ENCODE data around the gene WNT3. TPM values are rescaled to one million over a fixed set of nuclear protein-coding genes. Genes with fewer than 3 reads are reported as not detected.

Gene WNT3
- total RNA-seq, 1 experiment from 2014 or later = 5.5 TPM

- RAD21 ChIA-PET (ENCODE audit: low non-redundant PET in 1 of 2, low total read pairs in 2 of 2, uncharacterized antibody in 2 of 2, unreplicated experiment in 2 of 2) = no interaction called here
- no peaks in the 10 kb centered on the region for H3K9me3 ChIP-seq (ENCODE audit: control insufficient read depth in 1 of 2, insufficient read depth in 1 of 2, low read depth in 1 of 2, low read length in 2 of 2)
- intact Hi-C loops (cut with micrococcal nuclease) = no loop called here
- TF ChIP-seq JUND (IDR thresholded peaks at IDR 0.05) (no peak), RAD21 (IDR thresholded peaks at IDR 0.05; ENCODE audit: low read depth) (no peak), TCF7L2 (IDR thresholded peaks at IDR 0.05; ENCODE audit: borderline replicate concordance, extremely low read depth, insufficient read depth, insufficient read length) (no peak), ZNF274 (IDR thresholded peaks at IDR 0.05; ENCODE audit: low read depth, low read length) (no peak), POLR2A (IDR thresholded peaks at IDR 0.05; ENCODE audit: borderline replicate concordance, extremely low read depth, insufficient read depth, insufficient read length) (no peak), ELF1 (IDR thresholded peaks at IDR 0.05; ENCODE audit: borderline replicate concordance, low read depth) (no peak), CEBPB (IDR thresholded peaks at IDR 0.05; ENCODE audit: low read depth) (no peak), CTCF (IDR thresholded peaks at IDR 0.05 in 2 of 3, conservative IDR thresholded peaks at IDR 0.05 in 1 of 3; ENCODE audit: borderline replicate concordance in 1 of 3, insufficient read depth in 1 of 3, low read depth in 2 of 3, low read length in 2 of 3) (no peak), ZFX (IDR thresholded peaks at IDR 0.05) (no peak), POLR2AphosphoS5 (IDR thresholded peaks at IDR 0.05; ENCODE audit: low read depth, low read length) (no peak), REST (IDR thresholded peaks at IDR 0.05; ENCODE audit: low read depth) (no peak), FOSL1 (IDR thresholded peaks at IDR 0.05; ENCODE audit: low read depth) (no peak), CBX3 (IDR thresholded peaks at IDR 0.05; ENCODE audit: low read depth) (no peak), EZH2phosphoT487 (IDR thresholded peaks at IDR 0.05; ENCODE audit: borderline replicate concordance) (no peak), EGR1 (IDR thresholded peaks at IDR 0.05; ENCODE audit: low read depth) (no peak), MAX (IDR thresholded peaks at IDR 0.05) (no peak), ATF3 (IDR thresholded peaks at IDR 0.05) (no peak), SIN3A (IDR thresholded peaks at IDR 0.05; ENCODE audit: low read depth) (no peak), YY1 (IDR thresholded peaks at IDR 0.05; ENCODE audit: extremely low read depth, insufficient replicate concordance, low read depth, low read length) (no peak), SP1 (IDR thresholded peaks at IDR 0.05; ENCODE audit: low read depth) (no peak)
- no peaks in the 10 kb centered on the region for H3K27me3 ChIP-seq (ENCODE audit: insufficient read depth, low read length)
- ATAC-seq = no peak
- BruUV-seq (replicated peaks) = no TSS peak
- no peak overlapping the region for H3K4me3 ChIP-seq (replicated peaks in 1 of 2; ENCODE audit: low read depth in 1 of 2, low read length in 2 of 2)
- peaks cover 23 to 31% of the 10 kb centered on the region in 2 experiments for H3K4me1 ChIP-seq (ENCODE audit: control insufficient read depth in 1 of 2, insufficient read depth in 2 of 2, low read length in 2 of 2)
- H3K9ac ChIP-seq (ENCODE audit: low read length) = no peak overlapping the region
- POLR2A ChIA-PET = no interaction called here
- H3K36me3 ChIP-seq (ENCODE audit: control insufficient read depth in 1 of 2, insufficient read depth in 2 of 2, low read length in 2 of 2) = no peaks in the 10 kb centered on the region
- DNase-seq (ENCODE audit: low read depth, low spot score) = no peak
- H3K27ac ChIP-seq (ENCODE audit: low read depth, low read length) = no peak overlapping the region
- H3K79me2 ChIP-seq (ENCODE audit: insufficient read depth, low read length) = no peaks in the 10 kb centered on the region
- H4K20me1 ChIP-seq (ENCODE audit: insufficient read depth) = no peaks in the 10 kb centered on the region
- CTCF ChIA-PET = interaction anchor here (1.8 kb wide), 1 partner anchor 39 kb away, joined by 5 read pairs; no protein-coding TSS in a partner anchor
- no peaks in the 10 kb centered on the region for H3K9me2 ChIP-seq (ENCODE audit: insufficient read depth)
- H3K4me2 ChIP-seq (ENCODE audit: low read length) = no peak overlapping the region
- H2AFZ ChIP-seq (ENCODE audit: low read depth, low read length, poor library complexity, severe bottlenecking) = no peak overlapping the region
Observed at GRCh38 chr17:46796956-46797530, 21.4 kb downstream of the WNT3 start.

All from HCT116 (cell line).